ENCODE data around the gene PI16. TPM values are rescaled to one million over a fixed set of nuclear protein-coding genes. Genes with fewer than 3 reads are reported as not detected.

Gene PI16
- polyA plus RNA-seq, 1 donor from 2014 or later: not detected

DNA sequence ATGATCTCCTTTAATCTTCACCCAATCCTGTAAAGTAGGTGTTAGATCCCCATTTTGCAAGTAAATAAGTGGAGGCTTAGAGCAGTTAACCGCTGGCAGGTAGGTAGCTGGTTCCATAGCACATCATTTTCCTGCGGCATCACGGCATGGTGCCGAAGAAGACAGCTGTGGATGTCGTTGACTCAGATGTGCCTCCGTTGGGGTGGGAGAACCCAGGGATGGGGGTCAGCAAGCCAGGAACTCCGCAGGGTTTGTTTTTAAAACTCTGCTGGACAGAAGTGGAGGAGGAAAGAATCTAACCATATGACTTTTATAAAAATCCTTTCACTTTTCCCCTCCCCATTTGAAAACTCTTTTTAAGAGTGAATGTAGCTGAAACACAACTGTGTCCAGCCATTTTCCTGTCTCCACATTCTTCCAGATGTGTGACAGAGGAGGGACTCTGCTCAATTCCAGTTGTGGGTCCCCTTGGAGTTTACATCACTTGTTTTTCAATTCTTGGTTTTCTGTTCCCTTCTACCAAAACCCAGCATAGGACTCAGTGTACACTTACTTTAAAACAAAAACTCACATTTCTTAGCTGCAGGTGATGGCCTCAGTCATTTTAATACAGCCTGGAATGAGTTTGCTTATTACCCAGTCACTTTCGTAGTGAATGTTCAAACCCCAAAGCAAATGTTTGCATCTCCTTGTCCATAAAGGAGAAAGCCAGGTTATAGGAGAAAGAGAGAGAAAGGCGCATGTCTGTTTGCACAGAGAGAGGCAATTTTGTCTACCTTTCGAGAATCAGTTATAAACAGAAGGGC lies 27.6 kb upstream of the PI16 start:
- Histone ChIP-seq H3K9me3 (ENCODE audit: low read length) (no peaks in the 10 kb centered on the region), H3F3A (ENCODE audit: insufficient read depth, low read length, poor library complexity, severe bottlenecking) (no peaks in the 10 kb centered on the region), H3K4me3 (ENCODE audit: low read length) (no peak overlapping the region), H3K27ac (ENCODE audit: low read length) (no peak overlapping the region), H3K9me2 (ENCODE audit: insufficient read depth, low read length) (no peaks in the 10 kb centered on the region), H3K79me2 (replicated peaks; ENCODE audit: insufficient read depth, low read length) (no peaks in the 10 kb centered on the region), H2AFZ (ENCODE audit: low read depth, low read length) (no peak overlapping the region), H3K36me3 (ENCODE audit: insufficient read depth, low read length) (no peaks in the 10 kb centered on the region), H3K4me2 (ENCODE audit: low read length) (no peak overlapping the region), H3K27me3 (ENCODE audit: insufficient read depth, low read depth, low read length) (no peaks in the 10 kb centered on the region), H4K20me1 (ENCODE audit: insufficient read depth) (no peaks in the 10 kb centered on the region), H3K9ac (ENCODE audit: low read length) (no peak overlapping the region)
- no peak for TF ChIP-seq MXI1 (conservative IDR thresholded peaks at IDR 0.05; ENCODE audit: poor library complexity, severe bottlenecking)
- TF ChIP-seq, protein P1, sequence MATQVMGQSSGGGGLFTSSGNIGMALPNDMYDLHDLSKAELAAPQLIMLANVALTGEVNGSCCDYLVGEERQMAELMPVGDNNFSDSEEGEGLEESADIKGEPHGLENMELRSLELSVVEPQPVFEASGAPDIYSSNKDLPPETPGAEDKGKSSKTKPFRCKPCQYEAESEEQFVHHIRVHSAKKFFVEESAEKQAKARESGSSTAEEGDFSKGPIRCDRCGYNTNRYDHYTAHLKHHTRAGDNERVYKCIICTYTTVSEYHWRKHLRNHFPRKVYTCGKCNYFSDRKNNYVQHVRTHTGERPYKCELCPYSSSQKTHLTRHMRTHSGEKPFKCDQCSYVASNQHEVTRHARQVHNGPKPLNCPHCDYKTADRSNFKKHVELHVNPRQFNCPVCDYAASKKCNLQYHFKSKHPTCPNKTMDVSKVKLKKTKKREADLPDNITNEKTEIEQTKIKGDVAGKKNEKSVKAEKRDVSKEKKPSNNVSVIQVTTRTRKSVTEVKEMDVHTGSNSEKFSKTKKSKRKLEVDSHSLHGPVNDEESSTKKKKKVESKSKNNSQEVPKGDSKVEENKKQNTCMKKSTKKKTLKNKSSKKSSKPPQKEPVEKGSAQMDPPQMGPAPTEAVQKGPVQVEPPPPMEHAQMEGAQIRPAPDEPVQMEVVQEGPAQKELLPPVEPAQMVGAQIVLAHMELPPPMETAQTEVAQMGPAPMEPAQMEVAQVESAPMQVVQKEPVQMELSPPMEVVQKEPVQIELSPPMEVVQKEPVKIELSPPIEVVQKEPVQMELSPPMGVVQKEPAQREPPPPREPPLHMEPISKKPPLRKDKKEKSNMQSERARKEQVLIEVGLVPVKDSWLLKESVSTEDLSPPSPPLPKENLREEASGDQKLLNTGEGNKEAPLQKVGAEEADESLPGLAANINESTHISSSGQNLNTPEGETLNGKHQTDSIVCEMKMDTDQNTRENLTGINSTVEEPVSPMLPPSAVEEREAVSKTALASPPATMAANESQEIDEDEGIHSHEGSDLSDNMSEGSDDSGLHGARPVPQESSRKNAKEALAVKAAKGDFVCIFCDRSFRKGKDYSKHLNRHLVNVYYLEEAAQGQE (IDR thresholded peaks at IDR 0.05; ENCODE audit: borderline replicate concordance): no peak
- TF ChIP-seq, protein P2, sequence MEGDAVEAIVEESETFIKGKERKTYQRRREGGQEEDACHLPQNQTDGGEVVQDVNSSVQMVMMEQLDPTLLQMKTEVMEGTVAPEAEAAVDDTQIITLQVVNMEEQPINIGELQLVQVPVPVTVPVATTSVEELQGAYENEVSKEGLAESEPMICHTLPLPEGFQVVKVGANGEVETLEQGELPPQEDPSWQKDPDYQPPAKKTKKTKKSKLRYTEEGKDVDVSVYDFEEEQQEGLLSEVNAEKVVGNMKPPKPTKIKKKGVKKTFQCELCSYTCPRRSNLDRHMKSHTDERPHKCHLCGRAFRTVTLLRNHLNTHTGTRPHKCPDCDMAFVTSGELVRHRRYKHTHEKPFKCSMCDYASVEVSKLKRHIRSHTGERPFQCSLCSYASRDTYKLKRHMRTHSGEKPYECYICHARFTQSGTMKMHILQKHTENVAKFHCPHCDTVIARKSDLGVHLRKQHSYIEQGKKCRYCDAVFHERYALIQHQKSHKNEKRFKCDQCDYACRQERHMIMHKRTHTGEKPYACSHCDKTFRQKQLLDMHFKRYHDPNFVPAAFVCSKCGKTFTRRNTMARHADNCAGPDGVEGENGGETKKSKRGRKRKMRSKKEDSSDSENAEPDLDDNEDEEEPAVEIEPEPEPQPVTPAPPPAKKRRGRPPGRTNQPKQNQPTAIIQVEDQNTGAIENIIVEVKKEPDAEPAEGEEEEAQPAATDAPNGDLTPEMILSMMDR (IDR thresholded peaks at IDR 0.05; ENCODE audit: poor library complexity, severe bottlenecking): no peak
- no peak for TF ChIP-seq EP300 (conservative IDR thresholded peaks at IDR 0.05; ENCODE audit: poor library complexity, severe bottlenecking)
- TF ChIP-seq EZH2 (IDR thresholded peaks at IDR 0.05; ENCODE audit: borderline replicate concordance, insufficient read depth, low read length, poor library complexity, severe bottlenecking): no peak
- TF ChIP-seq SMC3 (conservative IDR thresholded peaks at IDR 0.05; ENCODE audit: poor library complexity): no peak
- no peak for TF ChIP-seq TAF1 (IDR thresholded peaks at IDR 0.05; ENCODE audit: low read depth)
- no peak for TF ChIP-seq POLR2AphosphoS5 (IDR thresholded peaks at IDR 0.05)
- TF ChIP-seq RAD21 (conservative IDR thresholded peaks at IDR 0.05): no peak

DNA sequence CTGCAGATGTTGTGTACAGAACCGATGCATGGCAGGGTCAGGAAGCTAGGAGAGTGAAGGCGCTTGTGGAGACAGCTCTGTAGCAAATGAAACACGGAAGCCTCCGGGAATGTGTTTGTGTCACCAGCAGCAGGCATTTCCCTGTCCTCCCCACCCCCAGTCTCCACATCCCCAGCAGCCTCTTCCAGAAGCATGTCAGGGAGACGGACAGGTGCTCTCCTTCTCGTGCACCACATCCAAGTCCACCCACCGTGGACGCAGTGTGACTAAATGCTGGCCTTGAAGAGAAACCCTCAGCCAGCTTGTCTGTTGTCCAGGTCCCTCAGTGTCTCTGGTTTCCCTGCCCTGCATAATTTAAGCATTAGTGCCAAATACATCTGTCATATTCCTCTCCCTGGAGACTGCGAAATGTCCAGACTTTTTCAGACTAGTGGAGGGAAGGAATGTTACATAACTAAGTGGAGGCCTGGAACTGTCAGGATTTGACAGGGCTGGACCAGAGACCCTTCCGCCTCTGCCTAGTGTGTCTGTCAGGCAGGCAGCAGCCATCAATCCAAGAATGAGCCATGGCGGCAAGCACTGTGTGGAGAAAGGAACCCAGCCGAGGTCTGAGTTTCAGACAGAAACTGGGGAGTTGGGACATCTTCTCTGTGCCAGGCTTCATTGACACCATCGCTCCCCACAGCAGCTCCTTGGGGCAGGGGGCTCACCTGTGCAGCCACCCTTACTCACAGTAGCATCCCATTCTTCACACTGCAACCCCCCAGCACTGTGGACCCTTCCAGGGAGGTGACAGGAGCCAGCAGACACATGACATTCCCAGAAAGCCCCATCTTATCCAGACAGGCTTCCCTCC lies 26.6 kb upstream of the PI16 start:
- Histone ChIP-seq H2AFZ (ENCODE audit: low read depth, low read length) (no peak overlapping the region), H3K9me3 (ENCODE audit: low read length) (no peaks in the 10 kb centered on the region), H3K27me3 (ENCODE audit: insufficient read depth, low read depth, low read length) (no peaks in the 10 kb centered on the region), H3K27ac (ENCODE audit: low read length) (no peak overlapping the region), H4K20me1 (ENCODE audit: insufficient read depth) (no peaks in the 10 kb centered on the region), H3F3A (ENCODE audit: insufficient read depth, low read length, poor library complexity, severe bottlenecking) (no peaks in the 10 kb centered on the region), H3K36me3 (ENCODE audit: insufficient read depth, low read length) (no peaks in the 10 kb centered on the region), H3K79me2 (replicated peaks; ENCODE audit: insufficient read depth, low read length) (no peaks in the 10 kb centered on the region), H3K9me2 (ENCODE audit: insufficient read depth, low read length) (no peaks in the 10 kb centered on the region), H3K4me2 (ENCODE audit: low read length) (no peak overlapping the region), H3K9ac (ENCODE audit: low read length) (no peak overlapping the region), H3K4me3 (ENCODE audit: low read length) (no peak overlapping the region)
- TF ChIP-seq MXI1 (conservative IDR thresholded peaks at IDR 0.05; ENCODE audit: poor library complexity, severe bottlenecking) (no peak), EP300 (conservative IDR thresholded peaks at IDR 0.05; ENCODE audit: poor library complexity, severe bottlenecking) (no peak), POLR2AphosphoS5 (IDR thresholded peaks at IDR 0.05) (no peak), EZH2 (IDR thresholded peaks at IDR 0.05; ENCODE audit: borderline replicate concordance, insufficient read depth, low read length, poor library complexity, severe bottlenecking) (no peak), SMC3 (conservative IDR thresholded peaks at IDR 0.05; ENCODE audit: poor library complexity) (no peak)
- TF ChIP-seq, protein P1 (IDR thresholded peaks at IDR 0.05; ENCODE audit: borderline replicate concordance): no peak

Data from neural cell (in vitro differentiated cells).